ENCODE measurements around the gene WDR44. TPM values are rescaled to one million over a fixed set of nuclear protein-coding genes. Genes with fewer than 3 reads are reported as not detected.

WDR44 gene
- total RNA-seq, 2 experiments from 2014 or later, result 11.7 to 12.2 TPM

DNA sequence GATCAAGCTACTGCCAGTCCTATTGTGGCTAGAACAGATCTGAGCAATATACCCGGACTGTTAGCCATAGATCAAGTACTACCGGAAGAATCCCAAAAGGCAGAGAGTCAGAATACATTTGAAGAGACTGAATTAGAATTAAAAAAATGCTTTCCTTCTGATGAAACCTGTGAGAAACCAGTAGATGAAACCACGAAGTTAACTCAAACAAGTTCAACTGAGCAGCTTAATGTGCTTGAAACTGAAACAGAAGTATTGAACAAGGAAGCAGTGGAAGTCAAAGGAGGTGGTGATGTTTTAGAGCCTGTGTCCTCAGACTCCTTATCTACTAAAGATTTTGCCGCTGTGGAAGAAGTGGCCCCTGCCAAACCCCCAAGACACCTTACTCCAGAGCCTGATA is 46.8 kb downstream of the WDR44 start:
- Histone ChIP-seq H3K27ac (ENCODE audit: low read depth in 1 of 2, low read length in 2 of 2) (no peak overlapping the region), H3K36me3 (ENCODE audit: insufficient read depth, low read length) (peaks cover 36% of the 10 kb centered on the region), H3K4me3 (ENCODE audit: low read length) (no peak overlapping the region), H3K27me3 (ENCODE audit: control insufficient read depth in 1 of 2, insufficient read depth in 2 of 2, low read length in 2 of 2) (no peaks in the 10 kb centered on the region), H3K9me3 (ENCODE audit: control insufficient read depth in 1 of 2, insufficient read depth in 1 of 2, low read length in 2 of 2) (no peaks in the 10 kb centered on the region), H3K4me1 (ENCODE audit: insufficient read depth, low read length) (no peaks in the 10 kb centered on the region)
- POLR2A ChIA-PET, result no interaction called here
- Mint-ChIP-seq H3K4me3 (no peak overlapping the region), H3K36me3 (ENCODE audit: low read depth) (peaks cover 58% of the 10 kb centered on the region), H3K4me1 (ENCODE audit: low read depth) (no peaks in the 10 kb centered on the region), H3K9me3 (no peaks in the 10 kb centered on the region), H3K27me3 (no peaks in the 10 kb centered on the region), H3K27ac (no peak overlapping the region)
- no peak for DNase-seq
- TF ChIP-seq, protein P1, sequence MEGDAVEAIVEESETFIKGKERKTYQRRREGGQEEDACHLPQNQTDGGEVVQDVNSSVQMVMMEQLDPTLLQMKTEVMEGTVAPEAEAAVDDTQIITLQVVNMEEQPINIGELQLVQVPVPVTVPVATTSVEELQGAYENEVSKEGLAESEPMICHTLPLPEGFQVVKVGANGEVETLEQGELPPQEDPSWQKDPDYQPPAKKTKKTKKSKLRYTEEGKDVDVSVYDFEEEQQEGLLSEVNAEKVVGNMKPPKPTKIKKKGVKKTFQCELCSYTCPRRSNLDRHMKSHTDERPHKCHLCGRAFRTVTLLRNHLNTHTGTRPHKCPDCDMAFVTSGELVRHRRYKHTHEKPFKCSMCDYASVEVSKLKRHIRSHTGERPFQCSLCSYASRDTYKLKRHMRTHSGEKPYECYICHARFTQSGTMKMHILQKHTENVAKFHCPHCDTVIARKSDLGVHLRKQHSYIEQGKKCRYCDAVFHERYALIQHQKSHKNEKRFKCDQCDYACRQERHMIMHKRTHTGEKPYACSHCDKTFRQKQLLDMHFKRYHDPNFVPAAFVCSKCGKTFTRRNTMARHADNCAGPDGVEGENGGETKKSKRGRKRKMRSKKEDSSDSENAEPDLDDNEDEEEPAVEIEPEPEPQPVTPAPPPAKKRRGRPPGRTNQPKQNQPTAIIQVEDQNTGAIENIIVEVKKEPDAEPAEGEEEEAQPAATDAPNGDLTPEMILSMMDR (IDR thresholded peaks at IDR 0.05), result no peak
- no peak for ATAC-seq (ENCODE audit: poor library complexity)
- CTCF ChIA-PET, result no interaction called here
- intact Hi-C loops (cut with DNase I, micrococcal nuclease), result loop anchor here in 1 of 2 experiments (10.0 kb wide), 1 partner anchor 48 kb away; the partner anchor contains the start of gene WDR44

DNA sequence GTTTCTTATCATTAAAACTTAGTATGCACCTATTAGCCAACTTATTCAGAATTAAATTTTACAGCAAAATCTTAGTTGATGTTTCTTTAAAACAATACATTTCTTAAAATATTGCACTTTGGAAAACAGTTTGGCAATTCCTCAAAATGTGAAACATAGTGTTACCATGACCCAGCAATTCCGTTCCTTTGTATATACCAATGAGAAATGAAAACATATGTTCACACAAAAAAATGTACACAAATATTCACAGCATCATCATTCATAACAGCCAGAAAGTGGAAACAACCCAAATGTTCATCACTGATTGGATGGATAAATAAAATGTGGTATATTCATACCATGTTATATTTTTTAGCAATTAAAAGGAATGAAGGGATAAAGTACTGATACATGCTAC is 50.2 kb downstream of the WDR44 start:
- DNase-seq (no peak), ATAC-seq (ENCODE audit: poor library complexity) (no peak)
- H3K27me3 Mint-ChIP-seq, result no peaks in the 10 kb centered on the region
- no peak overlapping the region for H3K4me3 Mint-ChIP-seq
- H3K27ac Mint-ChIP-seq, result no peak overlapping the region
- Histone ChIP-seq H3K4me3 (ENCODE audit: low read length) (no peak overlapping the region), H3K36me3 (ENCODE audit: insufficient read depth, low read length) (peaks cover 49% of the 10 kb centered on the region), H3K27me3 (ENCODE audit: control insufficient read depth in 1 of 2, insufficient read depth in 2 of 2, low read length in 2 of 2) (no peaks in the 10 kb centered on the region), H3K4me1 (ENCODE audit: insufficient read depth, low read length) (no peaks in the 10 kb centered on the region), H3K9me3 (ENCODE audit: control insufficient read depth in 1 of 2, insufficient read depth in 1 of 2, low read length in 2 of 2) (no peaks in the 10 kb centered on the region), H3K27ac (ENCODE audit: low read depth in 1 of 2, low read length in 2 of 2) (no peak overlapping the region)
- TF ChIP-seq, protein P1 (IDR thresholded peaks at IDR 0.05), result no peak
- peaks cover 71% of the 10 kb centered on the region for H3K36me3 Mint-ChIP-seq (ENCODE audit: low read depth)
- intact Hi-C loops (cut with DNase I, micrococcal nuclease), result loop anchor here in 1 of 2 experiments (10.0 kb wide), 1 partner anchor 51 kb away; the partner anchor contains the start of gene WDR44
- H3K9me3 Mint-ChIP-seq, result no peaks in the 10 kb centered on the region
- no peaks in the 10 kb centered on the region for H3K4me1 Mint-ChIP-seq (ENCODE audit: low read depth)
- ChIA-PET POLR2A (no interaction called here), CTCF (no interaction called here)

DNA sequence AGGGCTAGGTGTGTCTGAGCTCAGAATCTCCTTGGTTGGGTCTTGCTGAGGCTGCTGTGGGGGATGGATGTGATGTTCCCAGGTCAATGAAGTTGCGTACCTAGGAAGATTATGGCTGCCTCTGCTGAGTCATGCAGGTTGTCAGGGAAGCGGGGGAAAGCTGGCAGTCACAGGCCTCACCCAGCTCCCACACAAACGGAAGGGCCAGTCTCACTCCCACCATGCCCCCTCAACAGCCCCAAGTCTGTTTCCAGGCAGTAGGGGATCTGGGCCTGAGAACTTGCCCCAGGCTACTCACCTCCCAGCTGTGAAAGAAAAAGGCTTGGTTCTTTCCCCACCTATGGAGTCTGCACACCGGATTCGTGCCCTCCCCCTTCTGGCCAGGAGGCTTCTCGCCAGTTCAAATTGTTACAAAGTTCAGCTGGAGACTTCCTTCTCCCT is 72.9 kb downstream of the WDR44 start:
- no peaks in the 10 kb centered on the region for H3K9me3 Mint-ChIP-seq
- H3K4me3 Mint-ChIP-seq, result no peak overlapping the region
- peaks cover 72% of the 10 kb centered on the region for H3K36me3 Mint-ChIP-seq (ENCODE audit: low read depth)

More for the DNA sequence above, 72.9 kb downstream of the WDR44 start:
- no peak overlapping the region for H3K27ac Mint-ChIP-seq
- ChIA-PET CTCF (no interaction called here), POLR2A (no interaction called here)
- Histone ChIP-seq H3K36me3 (ENCODE audit: insufficient read depth, low read length) (no peaks in the 10 kb centered on the region), H3K9me3 (ENCODE audit: control insufficient read depth in 1 of 2, insufficient read depth in 1 of 2, low read length in 2 of 2) (no peaks in the 10 kb centered on the region), H3K27me3 (ENCODE audit: control insufficient read depth in 1 of 2, insufficient read depth in 2 of 2, low read length in 2 of 2) (no peaks in the 10 kb centered on the region), H3K4me1 (ENCODE audit: insufficient read depth, low read length) (no peaks in the 10 kb centered on the region), H3K27ac (ENCODE audit: low read depth in 1 of 2, low read length in 2 of 2) (no peak overlapping the region), H3K4me3 (ENCODE audit: low read length) (no peak overlapping the region)
- intact Hi-C loops (cut with DNase I, micrococcal nuclease), result no loop called here
- DNase-seq (no peak), ATAC-seq (ENCODE audit: poor library complexity) (no peak)
- H3K27me3 Mint-ChIP-seq, result no peaks in the 10 kb centered on the region
- TF ChIP-seq, protein P1 (IDR thresholded peaks at IDR 0.05), result no peak
- H3K4me1 Mint-ChIP-seq (ENCODE audit: low read depth), result peaks cover 33% of the 10 kb centered on the region

All from CD4-positive, alpha-beta T cell (primary cell).